ENCODE measurements around the gene KLF1. TPM values are rescaled to one million over a fixed set of nuclear protein-coding genes. Genes with fewer than 3 reads are reported as not detected.

The KLF1 gene
- total and polyA plus RNA-seq, 4 donors = 0.26 to 3.0 (median 0.44) TPM

- Histone ChIP-seq H3K9me3 (ENCODE audit: control insufficient read depth in 4 of 4, insufficient read depth in 3 of 4, low read length in 3 of 4) (peaks cover 0 to 3% (median 0%) of the 10 kb centered on the region in 4 donors), H3K36me3 (ENCODE audit: control insufficient read depth in 4 of 4, insufficient read depth in 4 of 4, low read length in 4 of 4) (no peaks in the 10 kb centered on the region), H3K27ac (ENCODE audit: low read depth in 1 of 2, low read length in 1 of 2) (no peak overlapping the region), H3K9ac (ENCODE audit: insufficient read depth in 1 of 2, low read length in 2 of 2) (no peak overlapping the region), H3K27me3 (ENCODE audit: control insufficient read depth in 3 of 3, insufficient read depth in 3 of 3, low read length in 2 of 3) (peaks cover 0 to 33% (median 23%) of the 10 kb centered on the region in 3 donors), H3K4me1 (ENCODE audit: control insufficient read depth in 5 of 5, insufficient read depth in 5 of 5, low read length in 5 of 5) (peaks cover 0 to 5% (median 0%) of the 10 kb centered on the region in 5 donors), H3K4me3 (no peak overlapping the region)
- no peak for TF ChIP-seq CTCF (IDR thresholded peaks at IDR 0.05; ENCODE audit: control extremely low read depth, extremely low read depth)
- no peak for DNase-seq
- ATAC-seq (ENCODE audit: insufficient read depth, low FRiP score) = no peak
- WGBS, 2 donors = 83 to 92% methylated on average over 3 of the region's 3 CpGs
These were observed 42.8 kb downstream of the KLF1 start for GRCh38 chr19:12843999-12844732.

- Histone ChIP-seq H3K4me3 (no peak overlapping the region), H3K9me3 (ENCODE audit: control insufficient read depth in 4 of 4, insufficient read depth in 3 of 4, low read length in 3 of 4) (peaks cover 0 to 3% (median 0%) of the 10 kb centered on the region in 4 donors), H3K36me3 (ENCODE audit: control insufficient read depth in 4 of 4, insufficient read depth in 4 of 4, low read length in 4 of 4) (no peaks in the 10 kb centered on the region), H3K4me1 (ENCODE audit: control insufficient read depth in 5 of 5, insufficient read depth in 5 of 5, low read length in 5 of 5) (peaks cover 0 to 8% (median 0%) of the 10 kb centered on the region in 5 donors), H3K27me3 (ENCODE audit: control insufficient read depth in 3 of 3, insufficient read depth in 3 of 3, low read length in 2 of 3) (peaks cover 0 to 36% (median 28%) of the 10 kb centered on the region in 3 donors), H3K27ac (ENCODE audit: low read depth in 1 of 2, low read length in 1 of 2) (no peak overlapping the region), H3K9ac (ENCODE audit: insufficient read depth in 1 of 2, low read length in 2 of 2) (no peak overlapping the region)
- no peak for TF ChIP-seq CTCF (IDR thresholded peaks at IDR 0.05; ENCODE audit: control extremely low read depth, extremely low read depth)
- DNase-seq (no peak), ATAC-seq (ENCODE audit: insufficient read depth, low FRiP score) (no peak)
- WGBS, 2 donors = 84 to 94% methylated on average over 11 of the region's 11 CpGs
These were observed 43.7 kb downstream of the KLF1 start for GRCh38 chr19:12843328-12843727.

- Histone ChIP-seq H3K9ac (ENCODE audit: insufficient read depth in 1 of 2, low read length in 2 of 2) (no peak overlapping the region), H3K27ac (ENCODE audit: low read depth in 1 of 2, low read length in 1 of 2) (no peak overlapping the region), H3K27me3 (ENCODE audit: control insufficient read depth in 3 of 3, insufficient read depth in 3 of 3, low read length in 2 of 3) (peaks cover 0 to 42% (median 32%) of the 10 kb centered on the region in 3 donors), H3K36me3 (ENCODE audit: control insufficient read depth in 4 of 4, insufficient read depth in 4 of 4, low read length in 4 of 4) (no peaks in the 10 kb centered on the region), H3K4me1 (ENCODE audit: control insufficient read depth in 5 of 5, insufficient read depth in 5 of 5, low read length in 5 of 5) (peaks cover 0 to 8% (median 0%) of the 10 kb centered on the region in 5 donors), H3K9me3 (ENCODE audit: control insufficient read depth in 4 of 4, insufficient read depth in 3 of 4, low read length in 3 of 4) (peaks cover 0 to 3% (median 0%) of the 10 kb centered on the region in 4 donors), H3K4me3 (no peak overlapping the region)
- no peak for TF ChIP-seq CTCF (IDR thresholded peaks at IDR 0.05; ENCODE audit: control extremely low read depth, extremely low read depth)
- no peak for DNase-seq
- no peak for ATAC-seq (ENCODE audit: insufficient read depth, low FRiP score)
- WGBS, 2 donors = 92 to 96% methylated on average over 18 of the region's 18 CpGs
These were observed 44.5 kb downstream of the KLF1 start for GRCh38 chr19:12842511-12842910.
